ENCODE measurements around the gene AMDHD2. TPM values are rescaled to one million over a fixed set of nuclear protein-coding genes. Genes with fewer than 3 reads are reported as not detected.
"Not testable (repeated sequence)": the region's sequence is repeated elsewhere in the genome, so short reads cannot be mapped to it uniquely, and the experiment has no call there.

The AMDHD2 gene
- total and polyA plus RNA-seq, 4 donors, result 7.5 to 25.3 (median 15.7) TPM

- TF ChIP-seq RXRA (IDR thresholded peaks at IDR 0.05), result peak in 1 of 2 donors; percentile 7
- H3K4me1 ChIP-seq (ENCODE audit: control insufficient read depth in 4 of 4, insufficient read depth in 4 of 4, low read length in 3 of 4); H3K9ac ChIP-seq (ENCODE audit: low read depth in 1 of 2, low read length in 2 of 2); H3K27ac ChIP-seq (ENCODE audit: low read depth in 1 of 2, low read length in 2 of 2); H3K9me3 ChIP-seq (ENCODE audit: control insufficient read depth in 4 of 4, low read length in 3 of 4); H3K4me3 ChIP-seq (ENCODE audit: low read depth in 1 of 3, low read length in 3 of 3); H3K27me3 ChIP-seq (ENCODE audit: control insufficient read depth in 4 of 4, insufficient read depth in 4 of 4, low read length in 3 of 4); H3K36me3 ChIP-seq (ENCODE audit: control insufficient read depth in 4 of 4, insufficient read depth in 3 of 4, low read depth in 1 of 4, low read length in 3 of 4); DNase-seq (ENCODE audit: low spot score): not testable (repeated sequence)
- WGBS, result 55% methylated on average over 6 of the region's 15 CpGs
These were observed 37.0 kb downstream of the AMDHD2 start for GRCh38 chr16:2557150-2557549.

GRCh38 chr16:2560131-2560797, 40.1 kb downstream of the AMDHD2 start:
- WGBS, result 76% methylated on average over 9 of the region's 17 CpGs
- not testable (repeated sequence) for H3K9ac ChIP-seq (ENCODE audit: low read depth in 1 of 2, low read length in 2 of 2); H3K27me3 ChIP-seq (ENCODE audit: control insufficient read depth in 4 of 4, insufficient read depth in 4 of 4, low read length in 3 of 4); H3K4me3 ChIP-seq (ENCODE audit: low read depth in 1 of 3, low read length in 3 of 3); H3K36me3 ChIP-seq (ENCODE audit: control insufficient read depth in 4 of 4, insufficient read depth in 3 of 4, low read depth in 1 of 4, low read length in 3 of 4); H3K27ac ChIP-seq (ENCODE audit: low read depth in 1 of 2, low read length in 2 of 2); H3K9me3 ChIP-seq (ENCODE audit: control insufficient read depth in 4 of 4, low read length in 3 of 4); DNase-seq (ENCODE audit: low spot score); H3K4me1 ChIP-seq (ENCODE audit: control insufficient read depth in 4 of 4, insufficient read depth in 4 of 4, low read length in 3 of 4)

GRCh38 chr16:2560798-2561133, 40.6 kb downstream of the AMDHD2 start:
- H3K36me3 ChIP-seq (ENCODE audit: control insufficient read depth in 4 of 4, insufficient read depth in 3 of 4, low read depth in 1 of 4, low read length in 3 of 4); H3K27ac ChIP-seq (ENCODE audit: low read depth in 1 of 2, low read length in 2 of 2); H3K4me3 ChIP-seq (ENCODE audit: low read depth in 1 of 3, low read length in 3 of 3); H3K4me1 ChIP-seq (ENCODE audit: control insufficient read depth in 4 of 4, insufficient read depth in 4 of 4, low read length in 3 of 4); H3K27me3 ChIP-seq (ENCODE audit: control insufficient read depth in 4 of 4, insufficient read depth in 4 of 4, low read length in 3 of 4); DNase-seq (ENCODE audit: low spot score); H3K9me3 ChIP-seq (ENCODE audit: control insufficient read depth in 4 of 4, low read length in 3 of 4); H3K9ac ChIP-seq (ENCODE audit: low read depth in 1 of 2, low read length in 2 of 2): not testable (repeated sequence)
- TF ChIP-seq CTCF (IDR thresholded peaks at IDR 0.05; ENCODE audit: low read depth, low read length, missing input control), result peak; percentile 27
- TF ChIP-seq RAD21 (IDR thresholded peaks at IDR 0.05), result peak; percentile 37 to 46
- WGBS, result 3% methylated on average over 2 of the region's 4 CpGs

GRCh38 chr16:2567506-2567905, 47.3 kb downstream of the AMDHD2 start:
- H3K4me1 ChIP-seq (ENCODE audit: control insufficient read depth in 4 of 4, insufficient read depth in 4 of 4, low read length in 3 of 4); H3K4me3 ChIP-seq (ENCODE audit: low read depth in 1 of 3, low read length in 3 of 3); DNase-seq (ENCODE audit: low spot score); H3K36me3 ChIP-seq (ENCODE audit: control insufficient read depth in 4 of 4, insufficient read depth in 3 of 4, low read depth in 1 of 4, low read length in 3 of 4); H3K27me3 ChIP-seq (ENCODE audit: control insufficient read depth in 4 of 4, insufficient read depth in 4 of 4, low read length in 3 of 4); H3K27ac ChIP-seq (ENCODE audit: low read depth in 1 of 2, low read length in 2 of 2); H3K9me3 ChIP-seq (ENCODE audit: control insufficient read depth in 4 of 4, low read length in 3 of 4); H3K9ac ChIP-seq (ENCODE audit: low read depth in 1 of 2, low read length in 2 of 2): not testable (repeated sequence)
- WGBS, result no CpG with 5 or more reads among the region's 6 CpGs

GRCh38 chr16:2568573-2568972, 48.4 kb downstream of the AMDHD2 start:
- not testable (repeated sequence) for H3K27me3 ChIP-seq (ENCODE audit: control insufficient read depth in 4 of 4, insufficient read depth in 4 of 4, low read length in 3 of 4); H3K4me1 ChIP-seq (ENCODE audit: control insufficient read depth in 4 of 4, insufficient read depth in 4 of 4, low read length in 3 of 4); H3K9ac ChIP-seq (ENCODE audit: low read depth in 1 of 2, low read length in 2 of 2); H3K9me3 ChIP-seq (ENCODE audit: control insufficient read depth in 4 of 4, low read length in 3 of 4); H3K4me3 ChIP-seq (ENCODE audit: low read depth in 1 of 3, low read length in 3 of 3); DNase-seq (ENCODE audit: low spot score); H3K27ac ChIP-seq (ENCODE audit: low read depth in 1 of 2, low read length in 2 of 2); H3K36me3 ChIP-seq (ENCODE audit: control insufficient read depth in 4 of 4, insufficient read depth in 3 of 4, low read depth in 1 of 4, low read length in 3 of 4)
- no CpG with 5 or more reads among the region's 11 CpGs for WGBS

- not testable (repeated sequence) for H3K4me3 ChIP-seq (ENCODE audit: low read depth in 1 of 3, low read length in 3 of 3); H3K4me1 ChIP-seq (ENCODE audit: control insufficient read depth in 4 of 4, insufficient read depth in 4 of 4, low read length in 3 of 4); H3K27ac ChIP-seq (ENCODE audit: low read depth in 1 of 2, low read length in 2 of 2); H3K9me3 ChIP-seq (ENCODE audit: control insufficient read depth in 4 of 4, low read length in 3 of 4); H3K9ac ChIP-seq (ENCODE audit: low read depth in 1 of 2, low read length in 2 of 2); H3K36me3 ChIP-seq (ENCODE audit: control insufficient read depth in 4 of 4, insufficient read depth in 3 of 4, low read depth in 1 of 4, low read length in 3 of 4); DNase-seq (ENCODE audit: low spot score); H3K27me3 ChIP-seq (ENCODE audit: control insufficient read depth in 4 of 4, insufficient read depth in 4 of 4, low read length in 3 of 4)
- no CpG with 5 or more reads among the region's 6 CpGs for WGBS
These were observed 52.5 kb downstream of the AMDHD2 start for GRCh38 chr16:2572704-2573103.

- not testable (repeated sequence) for H3K9me3 ChIP-seq (ENCODE audit: control insufficient read depth in 4 of 4, low read length in 3 of 4); H3K27ac ChIP-seq (ENCODE audit: low read depth in 1 of 2, low read length in 2 of 2); H3K27me3 ChIP-seq (ENCODE audit: control insufficient read depth in 4 of 4, insufficient read depth in 4 of 4, low read length in 3 of 4); H3K36me3 ChIP-seq (ENCODE audit: control insufficient read depth in 4 of 4, insufficient read depth in 3 of 4, low read depth in 1 of 4, low read length in 3 of 4); H3K9ac ChIP-seq (ENCODE audit: low read depth in 1 of 2, low read length in 2 of 2); H3K4me1 ChIP-seq (ENCODE audit: control insufficient read depth in 4 of 4, insufficient read depth in 4 of 4, low read length in 3 of 4); DNase-seq (ENCODE audit: low spot score); H3K4me3 ChIP-seq (ENCODE audit: low read depth in 1 of 3, low read length in 3 of 3)
- WGBS, result 98% methylated on average over 16 of the region's 21 CpGs
These were observed 55.7 kb downstream of the AMDHD2 start for GRCh38 chr16:2575839-2576238.

GRCh38 chr16:2577044-2577443, 56.9 kb downstream of the AMDHD2 start:
- not testable (repeated sequence) for DNase-seq (ENCODE audit: low spot score); H3K9ac ChIP-seq (ENCODE audit: low read depth in 1 of 2, low read length in 2 of 2); H3K36me3 ChIP-seq (ENCODE audit: control insufficient read depth in 4 of 4, insufficient read depth in 3 of 4, low read depth in 1 of 4, low read length in 3 of 4); H3K27ac ChIP-seq (ENCODE audit: low read depth in 1 of 2, low read length in 2 of 2); H3K4me3 ChIP-seq (ENCODE audit: low read depth in 1 of 3, low read length in 3 of 3); H3K9me3 ChIP-seq (ENCODE audit: control insufficient read depth in 4 of 4, low read length in 3 of 4); H3K4me1 ChIP-seq (ENCODE audit: control insufficient read depth in 4 of 4, insufficient read depth in 4 of 4, low read length in 3 of 4); H3K27me3 ChIP-seq (ENCODE audit: control insufficient read depth in 4 of 4, insufficient read depth in 4 of 4, low read length in 3 of 4)
- 95% methylated on average over 20 of the region's 26 CpGs for WGBS

Measured in liver (tissue), 9 donors.